Pancreas (tissue), 10 donors: Measurements from ENCODE around the gene EHD2. TPM values are rescaled to one million over a fixed set of nuclear protein-coding genes. Genes with fewer than 3 reads are reported as not detected.
A peak's percentile ranks its signal among the peaks of the same experiment; 100 is the strongest.

Experiments used
- ATAC-seq, 4 donors: fragments of 200-7000 bp; cut with Tn5 transposase; one replicate each; pipeline versions ENCODE4 v1.8.0 to v1.9.1; 2020; ENCODE audit warnings: mild to moderate bottlenecking in 4 of 4, moderate library complexity in 4 of 4
- DNase-seq, 6 donors: peaks; one replicate each; pipeline ENCODE4 v3.0.0-alpha.2; 2020
- FAIRE-seq: peaks from 2 replicates; lab custom pipeline; 2012; peaks lifted over from hg19 to GRCh38; lab: Jason Lieb, UNC
- H3K27ac ChIP-seq, 4 donors: fragments of 200-600 bp; sonication (generic); 1 replicate in 3 of 4; 2 replicates in 1 of 4; pipeline versions ENCODE4 v1.5.0 to v1.8.0; 2020
- H3K27me3 ChIP-seq, 4 donors: fragments of 200-600 bp; one replicate each; pipeline ENCODE4 v1.8.0; 2021
- H3K36me3 ChIP-seq, 3 donors: fragments of 200-600 bp; sonication (generic) in 1 of 3; one replicate each; pipeline versions ENCODE4 v1.5.0 to v1.8.0; 2020 to 2021
- H3K4me1 ChIP-seq, 3 donors: fragments of 200-600 bp; one replicate each; pipeline ENCODE4 v1.8.0; 2021
- H3K4me3 ChIP-seq, 4 donors: fragments of 200-600 bp; sonication (generic) in 2 of 4; one replicate each; pipeline versions ENCODE4 v1.5.0 to v1.8.0; 2020 to 2021
- H3K9me3 ChIP-seq, 4 donors: fragments of 200-600 bp; one replicate each; pipeline ENCODE4 v1.8.0; 2021
- WGBS, 2 donors: extraction: QIAGEN DNeasy Blood & Tissue Kit; methylation state at CpG; one replicate each; pipeline ENCODE4 v1.1.7; 2013; 5-methylcytosine and 5-hydroxymethylcytosine counted together
- intact Hi-C, 3 donors: fragments of 100-400 bp; cut with DNase I; formaldehyde crosslinking; loops; one replicate each; pipeline versions ENCODE4 v1.11.1 to v1.14.2; 2022
- polyA plus RNA-seq, 2 donors: library from polyadenylated mRNA; stranded (reverse); fragments of 200-250 nt; gene quantifications; one replicate each; pipeline ENCODE4 v1.2.3, GENCODE V29; 2013
- total RNA-seq, 6 donors: library from RNA; stranded (reverse); fragmentation: NEBNext Ultra II Directional in 4 of 6; extraction: Animal tissue kit (Norgen Biotek cat#: 25700) in 4 of 6; gene quantifications; one replicate each; pipeline versions ENCODE4 v1.2.1 to v1.2.4, GENCODE V29; 2021 to 2023
- TF ChIP-seq, protein P1 (sequence below), 4 donors: fragments of 200-600 bp; sonication (generic) in 3 of 4; IDR thresholded peaks; one replicate each; pipeline versions ENCODE4 v1.5.0 to v1.8.0; 2021; ENCODE audit warnings: antibody characterized with exemption in 4 of 4
- donor health status: healthy with polysubstance abuse.
- donor health status: DM: no; HTN: no; CAD: no; lungs with moderate emphysema.
- donor health status: DM: no; HTN: no; CAD: no.
- donor health status: control.
- donor health status: control.
- donor health status: Bipolar disorder and iron deficiency.
- donor health status: DM: yes; HTN: yes; CAD: no.
- donor health status: DM: no; HTN: no; CAD: no.
- donor health status: DM: no; HTN: no; CAD: no.
- donor health status: DM: yes; HTN: yes; CAD: no.

EHD2 gene
- total and polyA plus RNA-seq, 8 donors, result 13.4 to 28.3 (median 19.6) TPM

DNA sequence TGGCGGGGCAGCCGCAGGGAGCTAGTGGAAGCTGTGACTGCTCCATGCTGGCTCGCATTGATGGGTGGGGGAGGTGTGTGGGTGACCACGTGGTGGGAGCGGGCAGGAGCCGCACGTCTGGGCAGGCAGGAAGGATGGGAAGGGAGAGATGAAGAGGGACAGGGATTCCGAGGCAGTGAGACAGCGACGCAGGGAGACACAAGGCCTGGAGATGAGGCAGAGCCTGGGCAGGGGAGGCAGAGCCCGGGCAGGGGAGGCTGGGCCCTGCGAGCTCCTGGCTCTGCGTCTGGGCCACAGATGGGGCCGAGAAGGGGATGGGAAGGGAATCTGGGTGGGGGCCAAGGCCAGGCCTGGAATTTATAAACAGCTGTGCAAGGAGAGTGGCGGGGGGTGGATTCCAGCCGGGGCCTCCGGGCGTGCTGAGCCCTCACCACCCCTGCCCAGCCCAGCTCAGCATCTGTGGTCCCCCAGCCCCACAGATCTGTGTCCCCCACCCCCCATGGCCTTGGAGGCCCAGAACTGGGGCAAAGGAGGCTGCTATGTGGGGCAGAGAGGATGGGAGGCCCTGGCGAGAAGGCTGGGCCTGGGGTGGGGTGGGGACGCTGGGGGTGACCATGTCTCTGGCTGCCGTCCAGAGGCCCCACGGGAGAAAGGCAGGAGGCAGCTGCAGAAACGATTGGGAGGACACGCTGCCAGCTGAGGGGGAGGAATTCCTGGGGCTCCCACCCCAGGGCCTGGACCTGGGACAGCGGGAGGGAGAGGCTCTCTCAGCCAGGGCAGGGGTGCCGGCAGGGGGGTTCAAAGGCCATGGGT, 6.0 kb downstream of the EHD2 start:
- ATAC-seq, result peak; percentile 67 to 76 (median 74)
- intact Hi-C loops, result loop anchor here in 2 of 3 donors (10.0 kb wide), 1 partner anchor 66 kb away; no protein-coding TSS in a partner anchor
- DNase-seq, result peak; percentile 65 to 89 (median 80)
- Histone ChIP-seq H3K27me3 (no peaks in the 10 kb centered on the region), H3K4me3 (no peak overlapping the region), H3K9me3 (no peaks in the 10 kb centered on the region), H3K4me1 (peaks cover 11 to 12% (median 12%) of the 10 kb centered on the region in 3 donors), H3K27ac (peak overlapping the region; percentile 28 to 71 (median 56)), H3K36me3 (peaks cover 0 to 8% (median 0%) of the 10 kb centered on the region in 3 donors)
- WGBS, 2 donors, result 9 to 13% methylated on average over 22 to 26 of the region's 26 CpGs
- TF ChIP-seq, protein P1, sequence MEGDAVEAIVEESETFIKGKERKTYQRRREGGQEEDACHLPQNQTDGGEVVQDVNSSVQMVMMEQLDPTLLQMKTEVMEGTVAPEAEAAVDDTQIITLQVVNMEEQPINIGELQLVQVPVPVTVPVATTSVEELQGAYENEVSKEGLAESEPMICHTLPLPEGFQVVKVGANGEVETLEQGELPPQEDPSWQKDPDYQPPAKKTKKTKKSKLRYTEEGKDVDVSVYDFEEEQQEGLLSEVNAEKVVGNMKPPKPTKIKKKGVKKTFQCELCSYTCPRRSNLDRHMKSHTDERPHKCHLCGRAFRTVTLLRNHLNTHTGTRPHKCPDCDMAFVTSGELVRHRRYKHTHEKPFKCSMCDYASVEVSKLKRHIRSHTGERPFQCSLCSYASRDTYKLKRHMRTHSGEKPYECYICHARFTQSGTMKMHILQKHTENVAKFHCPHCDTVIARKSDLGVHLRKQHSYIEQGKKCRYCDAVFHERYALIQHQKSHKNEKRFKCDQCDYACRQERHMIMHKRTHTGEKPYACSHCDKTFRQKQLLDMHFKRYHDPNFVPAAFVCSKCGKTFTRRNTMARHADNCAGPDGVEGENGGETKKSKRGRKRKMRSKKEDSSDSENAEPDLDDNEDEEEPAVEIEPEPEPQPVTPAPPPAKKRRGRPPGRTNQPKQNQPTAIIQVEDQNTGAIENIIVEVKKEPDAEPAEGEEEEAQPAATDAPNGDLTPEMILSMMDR (IDR thresholded peaks at IDR 0.05), result no peak
- FAIRE-seq, result no peak

GRCh38 chr19:47720669-47721422, 7.6 kb downstream of the EHD2 start:
- no peaks in the 10 kb centered on the region for H3K27me3 ChIP-seq
- no peak overlapping the region for H3K27ac ChIP-seq
- intact Hi-C loops, result no loop called here
- WGBS, 2 donors, result 83 to 88% methylated on average over 14 of the region's 14 CpGs
- DNase-seq, result no peak
- H3K36me3 ChIP-seq, result peaks cover 0 to 9% (median 0%) of the 10 kb centered on the region in 3 donors
- TF ChIP-seq, protein P1 (IDR thresholded peaks at IDR 0.05), result no peak
- peaks cover 11 to 12% (median 12%) of the 10 kb centered on the region in 3 donors for H3K4me1 ChIP-seq
- no peak for FAIRE-seq
- H3K4me3 ChIP-seq, result no peak overlapping the region
- no peak for ATAC-seq
- no peaks in the 10 kb centered on the region for H3K9me3 ChIP-seq

DNA sequence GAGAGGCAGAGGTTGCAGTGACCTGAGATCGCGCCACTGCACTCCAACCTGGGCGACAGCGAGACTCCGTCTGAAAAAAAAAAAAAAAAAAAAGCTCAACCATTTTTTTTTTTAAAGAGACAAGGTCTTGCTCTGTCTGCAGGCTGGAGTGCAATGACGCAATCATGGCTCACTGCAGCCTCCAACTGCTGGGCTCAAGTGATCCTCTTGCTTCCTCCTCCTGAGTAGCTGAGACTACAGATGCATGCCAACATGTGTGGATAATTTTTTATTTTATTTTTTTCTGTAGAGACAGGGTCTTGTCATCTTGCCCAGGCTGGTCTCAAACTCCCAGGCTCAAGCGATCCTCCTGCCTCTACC, 10.3 kb downstream of the EHD2 start:
- Histone ChIP-seq H3K27me3 (no peaks in the 10 kb centered on the region), H3K4me1 (peaks cover 11 to 16% (median 12%) of the 10 kb centered on the region in 3 donors), H3K9me3 (no peaks in the 10 kb centered on the region), H3K4me3 (peak overlapping the region in 2 of 4 donors; percentile 11 to 25), H3K36me3 (peaks cover 0 to 15% (median 0%) of the 10 kb centered on the region in 3 donors), H3K27ac (peak overlapping the region in 1 of 4 donors; percentile 52)
- intact Hi-C loops, result no loop called here
- WGBS, 2 donors, result 15 to 17% methylated on average over 7 of the region's 7 CpGs
- peak; percentile 58 to 72 (median 66) for ATAC-seq
- FAIRE-seq, result no peak
- peak in 4 of 6 donors; percentile 56 to 76 (median 74) for DNase-seq
- TF ChIP-seq, protein P1 (IDR thresholded peaks at IDR 0.05), result no peak

GRCh38 chr19:47725759-47726401, 12.7 kb downstream of the EHD2 start:
- Histone ChIP-seq H3K4me1 (peaks cover 2 to 13% (median 3%) of the 10 kb centered on the region in 3 donors), H3K27me3 (no peaks in the 10 kb centered on the region), H3K27ac (no peak overlapping the region), H3K36me3 (peaks cover 0 to 15% (median 0%) of the 10 kb centered on the region in 3 donors), H3K9me3 (no peaks in the 10 kb centered on the region), H3K4me3 (no peak overlapping the region)
- WGBS, 2 donors, result 90 to 92% methylated on average over 48 of the region's 48 CpGs
- FAIRE-seq, result no peak
- intact Hi-C loops, result no loop called here
- TF ChIP-seq, protein P1 (IDR thresholded peaks at IDR 0.05), result no peak
- no peak for ATAC-seq
- peak in 1 of 6 donors; percentile 69 for DNase-seq
